Stimulated activated naive B cell treated with anti-CD40 and anti-IgM and Interleukin-4, amounts not matched to agents 10 μg/mL and 1 μg/mL and 100 μg/mL, for 72 hours (primary cell): Measurements from ENCODE around the gene VWA5A.
"Not testable (repeated sequence)": the region's sequence is repeated elsewhere in the genome, so short reads cannot be mapped to it uniquely, and the experiment has no call there.

Experiments
- ATAC-seq, 2 donors: fragments of 150-1000 bp; cut with Tn5 transposase; replicated peaks; 2 replicates each; pipeline ENCODE4 v1.10.0; 2021; ENCODE audit warnings: moderate library complexity in 1 of 2
- DNase-seq: peaks from one replicate; pipeline ENCODE4 v3.0.0; 2021
- H3K27ac Mint-ChIP-seq: one replicate; pipeline ENCODE4 v1.8.0; 2022; ENCODE audit warnings: mild to moderate bottlenecking, mixed read lengths
- H3K27me3 Mint-ChIP-seq, 2 donors: one replicate each; pipeline ENCODE4 v1.8.0; 2022; ENCODE audit warnings: mixed read lengths in 2 of 2
- H3K36me3 Mint-ChIP-seq, 2 donors: one replicate each; pipeline ENCODE4 v1.8.0; 2022; ENCODE audit warnings: mixed read lengths in 2 of 2, mild to moderate bottlenecking in 1 of 2
- H3K4me1 Mint-ChIP-seq, 2 donors: one replicate each; pipeline ENCODE4 v1.8.0; 2022; ENCODE audit warnings: mixed read lengths in 2 of 2, mild to moderate bottlenecking in 1 of 2
- H3K4me3 Mint-ChIP-seq, 2 donors: one replicate each; pipeline ENCODE4 v1.8.0; 2022; ENCODE audit warnings: mild to moderate bottlenecking in 2 of 2, mixed read lengths in 2 of 2, moderate library complexity in 1 of 2
- H3K9me3 Mint-ChIP-seq, 2 donors: one replicate each; pipeline ENCODE4 v1.8.0; 2022; ENCODE audit warnings: mixed read lengths in 2 of 2, mild to moderate bottlenecking in 1 of 2

VWA5A gene

GRCh38 chr11:124115782-124116616 lies 749 bp downstream of the VWA5A start:
- no peak for DNase-seq
- ATAC-seq = peak; percentile 41 to 60

DNA sequence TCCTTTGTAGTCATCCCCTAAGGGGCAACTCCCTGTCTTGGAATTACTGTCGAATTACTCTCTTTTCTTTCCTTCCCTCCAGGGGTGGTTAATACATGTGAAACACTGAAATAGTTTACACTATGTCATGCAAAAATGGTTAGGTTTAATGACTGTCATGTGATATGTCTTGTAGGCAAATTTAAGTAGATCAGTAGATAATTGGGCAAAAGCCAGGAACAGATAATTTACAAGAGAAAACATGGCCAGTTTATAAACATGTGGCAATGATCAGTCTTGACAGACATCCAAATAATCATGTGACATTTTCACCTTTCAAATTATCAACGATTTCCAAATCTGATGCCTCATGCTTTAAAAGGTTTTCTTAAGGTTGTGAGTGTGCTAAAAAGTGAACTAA lies 3.9 kb downstream of the VWA5A start:
- Mint-ChIP-seq H3K27me3 (no peaks in the 10 kb centered on the region), H3K36me3 (peaks cover 4 to 8% of the 10 kb centered on the region in 2 donors), H3K9me3 (no peaks in the 10 kb centered on the region), H3K27ac (no peak overlapping the region), H3K4me3 (no peak overlapping the region), H3K4me1 (peaks cover 5 to 20% of the 10 kb centered on the region in 2 donors)
- ATAC-seq (no peak), DNase-seq (no peak)

More at GRCh38 chr11:124115782-124116616, 749 bp downstream of the VWA5A start:
- no peaks in the 10 kb centered on the region for H3K9me3 Mint-ChIP-seq
- peak overlapping the region; percentile 79 for H3K4me3 Mint-ChIP-seq
- peaks cover 5 to 20% of the 10 kb centered on the region in 2 donors for H3K4me1 Mint-ChIP-seq
- no peak overlapping the region for H3K27ac Mint-ChIP-seq
- no peaks in the 10 kb centered on the region for H3K27me3 Mint-ChIP-seq
- peaks cover 4 to 6% of the 10 kb centered on the region in 2 donors for H3K36me3 Mint-ChIP-seq

DNA sequence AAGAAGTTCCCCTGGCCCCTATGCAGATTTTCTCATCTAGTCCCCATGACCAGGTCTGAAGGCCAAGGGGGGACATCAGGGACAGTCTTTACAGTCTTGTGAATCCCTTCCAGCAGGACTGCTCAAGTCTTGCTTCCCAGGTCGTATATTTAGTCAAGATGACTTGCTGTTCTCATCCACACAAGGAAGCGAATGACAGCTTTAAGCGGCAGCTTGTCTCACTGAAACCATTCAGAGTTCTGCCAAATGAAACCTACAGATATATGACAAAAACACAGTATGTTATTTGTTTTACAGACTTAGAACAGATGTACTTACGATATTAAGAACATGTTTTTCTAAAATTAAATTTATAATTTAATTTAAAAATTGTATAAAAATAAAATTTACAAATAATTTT lies 5.6 kb downstream of the VWA5A start:
- no peak overlapping the region for H3K27ac Mint-ChIP-seq
- DNase-seq = no peak
- peaks cover under 1 to 8% of the 10 kb centered on the region in 2 donors for H3K4me1 Mint-ChIP-seq
- no peaks in the 10 kb centered on the region for H3K27me3 Mint-ChIP-seq
- ATAC-seq = no peak
- H3K4me3 Mint-ChIP-seq = no peak overlapping the region
- peaks cover 0 to 2% of the 10 kb centered on the region in 2 donors for H3K9me3 Mint-ChIP-seq
- peaks cover 7 to 10% of the 10 kb centered on the region in 2 donors for H3K36me3 Mint-ChIP-seq

- peaks cover 0 to 2% of the 10 kb centered on the region in 2 donors for H3K9me3 Mint-ChIP-seq
- H3K4me3 Mint-ChIP-seq = no peak overlapping the region
- no peaks in the 10 kb centered on the region for H3K4me1 Mint-ChIP-seq
- DNase-seq = no peak
- H3K36me3 Mint-ChIP-seq = peaks cover 7 to 10% of the 10 kb centered on the region in 2 donors
- H3K27me3 Mint-ChIP-seq = no peaks in the 10 kb centered on the region
- H3K27ac Mint-ChIP-seq = no peak overlapping the region
- no peak for ATAC-seq
These were observed 6.9 kb downstream of the VWA5A start for GRCh38 chr11:124122123-124122522.

- peaks cover 7 to 9% of the 10 kb centered on the region in 2 donors for H3K36me3 Mint-ChIP-seq
- H3K27me3 Mint-ChIP-seq = no peaks in the 10 kb centered on the region
- no peak for DNase-seq
- H3K27ac Mint-ChIP-seq = no peak overlapping the region
- no peak overlapping the region for H3K4me3 Mint-ChIP-seq
- no peak for ATAC-seq
- peaks cover 0 to 7% of the 10 kb centered on the region in 2 donors for H3K9me3 Mint-ChIP-seq
- no peaks in the 10 kb centered on the region for H3K4me1 Mint-ChIP-seq
These were observed 8.4 kb downstream of the VWA5A start for GRCh38 chr11:124123622-124124021.

- H3K9me3 Mint-ChIP-seq, H3K4me1 Mint-ChIP-seq, H3K36me3 Mint-ChIP-seq, H3K27ac Mint-ChIP-seq, ATAC-seq, H3K4me3 Mint-ChIP-seq, H3K27me3 Mint-ChIP-seq, DNase-seq: not testable (repeated sequence)
These were observed 11.9 kb downstream of the VWA5A start for GRCh38 chr11:124127134-124127533.

- Mint-ChIP-seq H3K27ac (no peak overlapping the region), H3K36me3 (peaks cover 10 to 16% of the 10 kb centered on the region in 2 donors), H3K9me3 (peaks cover 14% of the 10 kb centered on the region in 2 donors), H3K4me3 (no peak overlapping the region), H3K27me3 (peaks cover 0 to 8% of the 10 kb centered on the region in 2 donors), H3K4me1 (no peaks in the 10 kb centered on the region)
- ATAC-seq (no peak), DNase-seq (no peak)
These were observed 27.8 kb downstream of the VWA5A start for GRCh38 chr11:124143034-124143433.

GRCh38 chr11:124147951-124148350 lies 32.7 kb downstream of the VWA5A start:
- no peak for DNase-seq
- peaks cover 0 to 4% of the 10 kb centered on the region in 2 donors for H3K9me3 Mint-ChIP-seq
- no peaks in the 10 kb centered on the region for H3K27me3 Mint-ChIP-seq
- no peak overlapping the region for H3K4me3 Mint-ChIP-seq
- H3K4me1 Mint-ChIP-seq = no peaks in the 10 kb centered on the region
- H3K36me3 Mint-ChIP-seq = no peaks in the 10 kb centered on the region
- ATAC-seq = no peak
- H3K27ac Mint-ChIP-seq = no peak overlapping the region

DNA sequence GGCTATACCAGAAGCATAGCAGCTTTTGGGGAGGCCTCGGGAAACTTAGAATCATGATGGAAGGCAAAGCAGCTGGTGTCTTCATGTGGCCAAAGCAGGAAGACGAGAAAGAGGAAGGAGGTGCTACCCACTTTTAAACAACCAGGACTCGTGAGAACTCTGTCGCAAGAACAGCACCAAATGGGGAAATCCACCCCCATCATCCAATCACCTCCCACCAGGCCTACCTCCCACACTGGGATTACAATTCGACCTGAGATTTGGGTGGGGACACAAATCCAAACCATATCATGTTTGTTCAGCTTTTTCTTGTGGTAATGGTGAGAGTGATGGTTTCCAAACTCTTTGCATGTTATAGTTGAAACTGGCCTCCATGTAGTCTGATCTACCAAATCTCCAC lies 35.4 kb downstream of the VWA5A start:
- no peak for DNase-seq

GRCh38 chr11:124152770-124153407 lies 37.6 kb downstream of the VWA5A start:
- H3K4me3 Mint-ChIP-seq = no peak overlapping the region
- H3K27me3 Mint-ChIP-seq = no peaks in the 10 kb centered on the region
- no peaks in the 10 kb centered on the region for H3K36me3 Mint-ChIP-seq
- H3K4me1 Mint-ChIP-seq = no peaks in the 10 kb centered on the region
- peaks cover 0 to 4% of the 10 kb centered on the region in 2 donors for H3K9me3 Mint-ChIP-seq
- ATAC-seq (no peak), DNase-seq (no peak)
- no peak overlapping the region for H3K27ac Mint-ChIP-seq

More for the DNA sequence above, 35.4 kb downstream of the VWA5A start:
- no peaks in the 10 kb centered on the region for H3K27me3 Mint-ChIP-seq
- H3K4me3 Mint-ChIP-seq = no peak overlapping the region
- no peaks in the 10 kb centered on the region for H3K36me3 Mint-ChIP-seq
- peaks cover 0 to 4% of the 10 kb centered on the region in 2 donors for H3K9me3 Mint-ChIP-seq
- H3K27ac Mint-ChIP-seq = no peak overlapping the region
- H3K4me1 Mint-ChIP-seq = no peaks in the 10 kb centered on the region
- ATAC-seq = peak in 1 of 2 donors; percentile 14

GRCh38 chr11:124153821-124154220 lies 38.6 kb downstream of the VWA5A start:
- Mint-ChIP-seq H3K27me3 (peaks cover 0 to 5% of the 10 kb centered on the region in 2 donors), H3K27ac (no peak overlapping the region), H3K4me3 (no peak overlapping the region), H3K36me3 (no peaks in the 10 kb centered on the region), H3K9me3 (peaks cover 0 to 4% of the 10 kb centered on the region in 2 donors), H3K4me1 (no peaks in the 10 kb centered on the region)
- ATAC-seq (no peak), DNase-seq (no peak)

- ATAC-seq = no peak
- no peak for DNase-seq
- Mint-ChIP-seq H3K4me3 (no peak overlapping the region), H3K27me3 (peaks cover 0 to 10% of the 10 kb centered on the region in 2 donors), H3K27ac (no peak overlapping the region), H3K9me3 (peaks cover 0 to 2% of the 10 kb centered on the region in 2 donors), H3K4me1 (no peaks in the 10 kb centered on the region), H3K36me3 (no peaks in the 10 kb centered on the region)
These were observed 44.2 kb downstream of the VWA5A start for GRCh38 chr11:124159481-124159880.

- Mint-ChIP-seq H3K27me3 (peaks cover 4 to 15% of the 10 kb centered on the region in 2 donors), H3K9me3 (peaks cover 0 to 2% of the 10 kb centered on the region in 2 donors), H3K27ac (no peak overlapping the region), H3K4me3 (no peak overlapping the region), H3K36me3 (no peaks in the 10 kb centered on the region), H3K4me1 (no peaks in the 10 kb centered on the region)
- DNase-seq = no peak
- ATAC-seq = no peak
These were observed 45.7 kb downstream of the VWA5A start for GRCh38 chr11:124160986-124161385.

DNA sequence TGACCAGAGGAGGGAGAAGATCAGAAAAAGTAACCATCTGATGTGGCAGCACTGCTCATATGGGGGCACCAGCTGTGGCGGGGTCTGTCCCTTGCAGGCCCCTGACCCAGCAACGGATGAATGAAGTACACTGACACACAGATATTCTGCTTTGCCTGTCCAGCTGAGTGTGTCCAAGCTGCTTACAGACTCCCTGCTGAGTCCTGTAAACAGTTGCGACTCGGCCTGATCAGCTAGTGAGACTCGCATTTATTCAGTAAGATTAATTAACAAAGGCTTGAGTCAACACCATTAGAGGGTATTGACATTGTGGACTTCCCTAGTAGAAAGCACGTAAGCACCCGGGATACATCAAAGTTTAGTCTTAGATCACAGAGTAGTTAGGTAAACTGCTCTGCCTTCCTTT lies 52.6 kb downstream of the VWA5A start:
- H3K36me3 Mint-ChIP-seq = no peaks in the 10 kb centered on the region
- ATAC-seq = no peak
- no peak overlapping the region for H3K4me3 Mint-ChIP-seq
- peaks cover 2 to 6% of the 10 kb centered on the region in 2 donors for H3K9me3 Mint-ChIP-seq
- DNase-seq = no peak
- no peak overlapping the region for H3K27ac Mint-ChIP-seq
- peaks cover 7 to 20% of the 10 kb centered on the region in 2 donors for H3K27me3 Mint-ChIP-seq
- no peaks in the 10 kb centered on the region for H3K4me1 Mint-ChIP-seq

- no peak for ATAC-seq
- Mint-ChIP-seq H3K36me3 (no peaks in the 10 kb centered on the region), H3K4me1 (no peaks in the 10 kb centered on the region), H3K9me3 (peaks cover 0 to 6% of the 10 kb centered on the region in 2 donors), H3K27me3 (peaks cover 7 to 20% of the 10 kb centered on the region in 2 donors), H3K4me3 (no peak overlapping the region), H3K27ac (no peak overlapping the region)
- DNase-seq = no peak
These were observed 53.5 kb downstream of the VWA5A start for GRCh38 chr11:124168796-124169195.
